Stimulated activated CD4-positive, alpha-beta T cell treated with anti-CD3 and anti-CD28 coated beads, Interleukin-12 subunit alpha, Interleukin-12 subunit beta, amount 100 ng/mL, for 24 hours (primary cell): ENCODE measurements around the gene GRID1.
"Not testable (repeated sequence)": the region's sequence is repeated elsewhere in the genome, so short reads cannot be mapped to it uniquely, and the experiment has no call there.

Experiments
- DNase-seq, 2 experiments: peaks; one replicate each; pipeline ENCODE4 v3.0.0-alpha.2; 2020; ENCODE audit warnings: low read depth in 2 of 2

The GRID1 gene

GRCh38 chr10:85997544-85997943, 369.1 kb downstream of the GRID1 start:
- DNase-seq, result no peak

GRCh38 chr10:85995791-85996190, 370.8 kb downstream of the GRID1 start:
- DNase-seq, result peak in 1 of 2 experiments; percentile 5

GRCh38 chr10:85993840-85994507, 372.6 kb downstream of the GRID1 start:
- no peak for DNase-seq

GRCh38 chr10:85993140-85993539, 373.5 kb downstream of the GRID1 start:
- DNase-seq, result no peak

GRCh38 chr10:85992324-85992723, 374.3 kb downstream of the GRID1 start:
- no peak for DNase-seq

- no peak for DNase-seq
These were observed 379.8 kb downstream of the GRID1 start for GRCh38 chr10:85986777-85987176.

GRCh38 chr10:85983051-85983450, 383.5 kb downstream of the GRID1 start:
- DNase-seq, result no peak

GRCh38 chr10:85979598-85979997, 387.0 kb downstream of the GRID1 start:
- DNase-seq, result no peak

- no peak for DNase-seq
These were observed 387.8 kb downstream of the GRID1 start for GRCh38 chr10:85978566-85979358.

GRCh38 chr10:85977642-85978041, 389.0 kb downstream of the GRID1 start:
- DNase-seq, result no peak

GRCh38 chr10:85976267-85976793, 390.3 kb downstream of the GRID1 start:
- no peak for DNase-seq

GRCh38 chr10:85971494-85971893, 395.1 kb downstream of the GRID1 start:
- DNase-seq, result no peak

GRCh38 chr10:85967594-85967993, 399.0 kb downstream of the GRID1 start:
- no peak for DNase-seq

GRCh38 chr10:85961479-85962067, 405.0 kb downstream of the GRID1 start:
- DNase-seq, result no peak

GRCh38 chr10:85961073-85961472, 405.5 kb downstream of the GRID1 start:
- DNase-seq, result no peak

GRCh38 chr10:85959239-85959638, 407.4 kb downstream of the GRID1 start:
- no peak for DNase-seq

- DNase-seq, result no peak
These were observed 415.7 kb downstream of the GRID1 start for GRCh38 chr10:85950921-85951320.

GRCh38 chr10:85946713-85947326, 419.8 kb downstream of the GRID1 start:
- no peak for DNase-seq

GRCh38 chr10:85936161-85936560, 430.4 kb downstream of the GRID1 start:
- no peak for DNase-seq

GRCh38 chr10:85934586-85934985, 432.0 kb downstream of the GRID1 start:
- no peak for DNase-seq

GRCh38 chr10:85929993-85930392, 436.6 kb downstream of the GRID1 start:
- DNase-seq, result not testable (repeated sequence)
